HEK293 (cell line): ENCODE data around the gene RFNG.
A peak's percentile ranks its signal among the peaks of the same experiment; 100 is the strongest.

Experiments used
- CTCF ChIA-PET: fragments of 350-600 bp; formaldehyde crosslinking; extraction: SDS; loops from one replicate; lab custom pipeline; 2021; ENCODE audit warnings: antibody characterized with exemption; lab: Yijun Ruan, JAX
- POLR2A ChIA-PET: fragments of 300-600 bp; formaldehyde crosslinking; extraction: SDS; loops from one replicate; lab custom pipeline; 2020; ENCODE audit warnings: antibody characterized with exemption, inconsistent platforms; lab: Yijun Ruan, JAX
- H3K27ac ChIP-seq: fragments of 200-500 bp; sonication (Bioruptor generic); 2 replicates; pipeline ENCODE4 v1.5.1; 2014; ENCODE audit warnings: low read depth, low read length, control low read depth, inconsistent platforms; ENCODE audit errors: extremely low read depth
- H3K36me3 ChIP-seq, 2 experiments: fragments of 200-500 bp in 1 of 2; sonication (Bioruptor generic) in 1 of 2; 1 replicate in 1 of 2; 2 replicates in 1 of 2; pipeline ENCODE4 v1.5.1; 2014 to 2017; ENCODE audit warnings: inconsistent platforms in 2 of 2, low read length in 2 of 2; ENCODE audit not compliant: control insufficient read depth in 2 of 2, insufficient read depth in 1 of 2
- H3K4me1 ChIP-seq: fragments of 200-500 bp; sonication (Bioruptor generic); 2 replicates; pipeline ENCODE4 v1.5.1; 2014; ENCODE audit warnings: mild to moderate bottlenecking, low read length, inconsistent platforms; ENCODE audit not compliant: control insufficient read depth, insufficient read depth
- H3K4me3 ChIP-seq: 2 replicates; pipeline ENCODE4 v1.5.1; 2011; ENCODE audit warnings: low read depth, mild to moderate bottlenecking, control low read depth, low read length, moderate library complexity
- H3K9me3 ChIP-seq: fragments of 200-500 bp; sonication (Bioruptor generic); 2 replicates; pipeline ENCODE4 v1.5.1; 2014; ENCODE audit warnings: low read depth, low read length, inconsistent platforms; ENCODE audit not compliant: control insufficient read depth, insufficient read depth
- KLF7 ChIP-seq: fragments of 450-650 bp; formaldehyde crosslinking; IDR thresholded peaks from 2 replicates; pipeline ENCODE4 v1.5.1; 2016; ENCODE audit warnings: missing biosample characterization, missing genetic modification characterization, borderline replicate concordance
- SETDB1 ChIP-seq: IDR thresholded peaks from one replicate; pipeline ENCODE4 v1.6.1; 2017; ENCODE audit warnings: mild to moderate bottlenecking, low read length, moderate library complexity, mixed read lengths; ENCODE audit not compliant: insufficient read length
- TCF7L2 ChIP-seq: IDR thresholded peaks from 2 replicates; pipeline ENCODE4 v1.6.1; 2011; ENCODE audit warnings: low read depth, mild to moderate bottlenecking, inconsistent platforms, low read length, moderate library complexity, borderline replicate concordance
- ZEB2 ChIP-seq: fragments of 450-650 bp; formaldehyde crosslinking; IDR thresholded peaks from 2 replicates; pipeline ENCODE4 v1.5.1; 2016; ENCODE audit warnings: missing biosample characterization, missing genetic modification characterization
- ZNF433 ChIP-seq: fragments of 450-650 bp; formaldehyde crosslinking; IDR thresholded peaks from 2 replicates; pipeline ENCODE4 v1.5.1; 2016; ENCODE audit warnings: missing biosample characterization, missing genetic modification characterization, low read depth
- ZNF677 ChIP-seq: fragments of 450-650 bp; IDR thresholded peaks from 2 replicates; pipeline ENCODE4 v1.5.0; 2018; ENCODE audit warnings: missing biosample characterization, mild to moderate bottlenecking, missing genetic modification characterization, moderate library complexity
- TF ChIP-seq, protein P1 (sequence below): fragments of 450-650 bp; formaldehyde crosslinking; IDR thresholded peaks from 2 replicates; pipeline ENCODE4 v1.5.1; 2016; ENCODE audit warnings: missing biosample characterization, missing genetic modification characterization

RFNG gene

GRCh38 chr17:81998691-81999438, 52.7 kb downstream of the RFNG start:
- TF ChIP-seq ZEB2 (tag by site-specific recombination) (no peak), ZNF677 (peak; percentile 91), TCF7L2 (no peak), SETDB1 (no peak)
- TF ChIP-seq, protein P1, sequence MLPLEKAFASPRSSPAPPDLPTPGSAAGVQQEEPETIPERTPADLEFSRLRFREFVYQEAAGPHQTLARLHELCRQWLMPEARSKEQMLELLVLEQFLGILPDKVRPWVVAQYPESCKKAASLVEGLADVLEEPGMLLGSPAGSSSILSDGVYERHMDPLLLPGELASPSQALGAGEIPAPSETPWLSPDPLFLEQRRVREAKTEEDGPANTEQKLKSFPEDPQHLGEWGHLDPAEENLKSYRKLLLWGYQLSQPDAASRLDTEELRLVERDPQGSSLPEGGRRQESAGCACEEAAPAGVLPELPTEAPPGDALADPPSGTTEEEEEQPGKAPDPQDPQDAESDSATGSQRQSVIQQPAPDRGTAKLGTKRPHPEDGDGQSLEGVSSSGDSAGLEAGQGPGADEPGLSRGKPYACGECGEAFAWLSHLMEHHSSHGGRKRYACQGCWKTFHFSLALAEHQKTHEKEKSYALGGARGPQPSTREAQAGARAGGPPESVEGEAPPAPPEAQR = no peak
- POLR2A ChIA-PET = interaction anchor here (0.7 kb wide), 1 partner anchor 190 kb away, joined by 5 read pairs; no protein-coding TSS in a partner anchor
- CTCF ChIA-PET = interaction anchor here (0.6 kb wide), 1 partner anchor 39 kb away, joined by 3 read pairs; no protein-coding TSS in a partner anchor
- Histone ChIP-seq H3K27ac (no peak overlapping the region), H3K4me3 (no peak overlapping the region), H3K4me1 (peaks cover 6% of the 10 kb centered on the region; the same call in 1 of the 2 replicates), H3K9me3 (no peaks in the 10 kb centered on the region), H3K36me3 (peaks cover 0 to 6% of the 10 kb centered on the region in 2 experiments; a peak in 1 of 3 replicates)

GRCh38 chr17:81998212-81998611, 53.4 kb downstream of the RFNG start:
- no peak for TF ChIP-seq ZNF433 (tag by site-specific recombination)
- no peak for TF ChIP-seq KLF7 (tag by site-specific recombination)
- H3K9me3 ChIP-seq = no peaks in the 10 kb centered on the region
- ChIA-PET POLR2A (no interaction called here), CTCF (interaction anchor here (0.6 to 1.3 kb wide), 2 partner anchors 39 to 203 kb away, joined by 3 to 5 read pairs; no protein-coding TSS in a partner anchor)
- H3K36me3 ChIP-seq = peaks cover 0 to 6% of the 10 kb centered on the region in 2 experiments; a peak in 1 of 3 replicates
- no peak overlapping the region for H3K4me3 ChIP-seq
- no peaks in the 10 kb centered on the region; the same call in 1 of the 2 replicates for H3K4me1 ChIP-seq
- no peak overlapping the region for H3K27ac ChIP-seq
